Endothelial cell of umbilical vein (primary cell): ENCODE results near the gene SPNS2.

Experiments
- EZH2 ChIP-seq: IDR thresholded peaks from 2 replicates; pipeline ENCODE4 v1.6.1; 2012; ENCODE audit warnings: borderline replicate concordance, low read depth, mild to moderate bottlenecking, moderate library complexity, low read length, inconsistent platforms; ENCODE audit not compliant: severe bottlenecking
- GATA2 ChIP-seq: IDR thresholded peaks from 2 replicates; pipeline ENCODE4 v1.7.0; 2011; ENCODE audit warnings: low read depth, mild to moderate bottlenecking, moderate library complexity, mixed read lengths, low read length; ENCODE audit not compliant: insufficient read length, insufficient read depth
- MYC ChIP-seq: IDR thresholded peaks from one replicate; pipeline ENCODE4 v1.6.1; 2011; ENCODE audit warnings: mild to moderate bottlenecking, low read depth, low read length
- POLR2A ChIP-seq: IDR thresholded peaks from 2 replicates; pipeline ENCODE4 v1.6.1; 2012; ENCODE audit warnings: low read depth, mild to moderate bottlenecking, control low read depth, low read length
- POLR2AphosphoS5 ChIP-seq: IDR thresholded peaks from 2 replicates; pipeline ENCODE4 v1.6.1; 2012; ENCODE audit warnings: low read depth, mild to moderate bottlenecking, control low read depth, low read length, moderate library complexity; ENCODE audit not compliant: insufficient read depth
- TF ChIP-seq, protein P1 (sequence below), 2 donors: IDR thresholded peaks; 1 replicate in 1 of 2; 2 replicates in 1 of 2; pipeline ENCODE4 v1.5.1; 2011; ENCODE audit warnings: low read length in 2 of 2, mild to moderate bottlenecking in 2 of 2, moderate library complexity in 2 of 2, control low read depth in 1 of 2, inconsistent platforms in 1 of 2, low read depth in 1 of 2; ENCODE audit not compliant: insufficient read depth in 1 of 2; ENCODE audit errors: extremely low read depth in 1 of 2
- TF ChIP-seq, protein P2 (sequence below): IDR thresholded peaks from 2 replicates; pipeline ENCODE4 v1.6.1; 2011; ENCODE audit not compliant: insufficient read depth, insufficient read length

DNA sequence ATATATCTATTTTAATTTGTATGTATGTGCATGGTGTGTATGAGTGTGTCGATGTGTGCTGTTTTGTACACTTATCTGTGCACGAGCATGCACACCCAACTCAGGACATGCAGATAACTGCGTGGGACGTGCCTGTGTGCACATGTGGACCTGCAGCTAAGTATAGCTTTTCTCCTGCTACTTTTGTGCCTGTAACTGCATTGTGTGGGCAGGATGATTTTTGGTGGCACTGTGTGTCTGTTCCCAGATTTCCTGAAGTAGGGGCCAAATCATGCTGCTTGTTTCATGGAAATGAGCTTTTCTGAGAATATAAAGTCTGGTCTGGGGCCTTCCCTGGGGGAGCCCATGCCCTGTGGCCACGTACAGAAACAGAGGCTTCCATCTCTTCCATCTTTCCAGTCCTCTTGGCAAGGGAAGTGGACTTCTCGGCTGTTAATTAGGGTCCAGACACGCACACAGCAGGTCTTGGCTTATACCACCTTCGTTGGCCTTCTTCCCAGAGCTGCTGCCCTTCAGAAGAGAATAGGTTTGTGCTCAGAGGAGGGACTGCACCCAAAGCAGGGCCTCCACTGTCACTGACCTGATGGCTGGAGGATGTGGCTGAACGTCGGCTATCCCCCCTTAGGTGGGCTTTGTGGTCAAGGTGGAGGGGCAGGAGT is 34.7 kb upstream of the SPNS2 start:
- TF ChIP-seq, protein P1, sequence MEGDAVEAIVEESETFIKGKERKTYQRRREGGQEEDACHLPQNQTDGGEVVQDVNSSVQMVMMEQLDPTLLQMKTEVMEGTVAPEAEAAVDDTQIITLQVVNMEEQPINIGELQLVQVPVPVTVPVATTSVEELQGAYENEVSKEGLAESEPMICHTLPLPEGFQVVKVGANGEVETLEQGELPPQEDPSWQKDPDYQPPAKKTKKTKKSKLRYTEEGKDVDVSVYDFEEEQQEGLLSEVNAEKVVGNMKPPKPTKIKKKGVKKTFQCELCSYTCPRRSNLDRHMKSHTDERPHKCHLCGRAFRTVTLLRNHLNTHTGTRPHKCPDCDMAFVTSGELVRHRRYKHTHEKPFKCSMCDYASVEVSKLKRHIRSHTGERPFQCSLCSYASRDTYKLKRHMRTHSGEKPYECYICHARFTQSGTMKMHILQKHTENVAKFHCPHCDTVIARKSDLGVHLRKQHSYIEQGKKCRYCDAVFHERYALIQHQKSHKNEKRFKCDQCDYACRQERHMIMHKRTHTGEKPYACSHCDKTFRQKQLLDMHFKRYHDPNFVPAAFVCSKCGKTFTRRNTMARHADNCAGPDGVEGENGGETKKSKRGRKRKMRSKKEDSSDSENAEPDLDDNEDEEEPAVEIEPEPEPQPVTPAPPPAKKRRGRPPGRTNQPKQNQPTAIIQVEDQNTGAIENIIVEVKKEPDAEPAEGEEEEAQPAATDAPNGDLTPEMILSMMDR (IDR thresholded peaks at IDR 0.05; ENCODE audit: extremely low read depth in 1 of 2, insufficient read depth in 1 of 2, low read depth in 1 of 2, low read length in 2 of 2), result no peak
- TF ChIP-seq POLR2AphosphoS5 (no peak), POLR2A (no peak), GATA2 (no peak), EZH2 (no peak), MYC (no peak)
- TF ChIP-seq, protein P2, sequence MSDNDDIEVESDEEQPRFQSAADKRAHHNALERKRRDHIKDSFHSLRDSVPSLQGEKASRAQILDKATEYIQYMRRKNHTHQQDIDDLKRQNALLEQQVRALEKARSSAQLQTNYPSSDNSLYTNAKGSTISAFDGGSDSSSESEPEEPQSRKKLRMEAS, result no peak
